PFSK-1 (cell line): ENCODE measurements around the gene ELL.
A peak's percentile ranks its signal among the peaks of the same experiment; 100 is the strongest.

Experiments
- FOXP2 ChIP-seq: optimal IDR thresholded peaks from 2 replicates; pipeline ENCODE3; 2011; ENCODE audit warnings: borderline replicate concordance, control low read depth, inconsistent platforms; ENCODE audit not compliant: insufficient read depth; ENCODE audit errors: extremely low read length, extremely low read depth
- POLR2AphosphoS5 ChIP-seq: IDR thresholded peaks from 2 replicates; pipeline ENCODE4 v1.6.1; 2012; ENCODE audit warnings: low read depth, mild to moderate bottlenecking, control low read depth, low read length, moderate library complexity
- SIN3A ChIP-seq: IDR thresholded peaks from 2 replicates; pipeline ENCODE4 v1.6.1; 2012; ENCODE audit warnings: mild to moderate bottlenecking, low read length, moderate library complexity, borderline replicate concordance; ENCODE audit not compliant: insufficient read depth
- TAF1 ChIP-seq: IDR thresholded peaks from 2 replicates; pipeline ENCODE4 v1.6.1; 2012; ENCODE audit warnings: low read length, control low read depth, borderline replicate concordance; ENCODE audit not compliant: insufficient read depth
- TF ChIP-seq, protein P1 (sequence below), 2 experiments: IDR thresholded peaks; 2 replicates each; pipeline versions ENCODE4 v1.6.1 to v1.8.0; 2011 to 2012; ENCODE audit warnings: low read depth in 2 of 2, low read length in 2 of 2, control low read depth in 1 of 2, inconsistent platforms in 1 of 2, mild to moderate bottlenecking in 1 of 2, moderate library complexity in 1 of 2; ENCODE audit not compliant: insufficient read depth in 1 of 2

Gene ELL

DNA sequence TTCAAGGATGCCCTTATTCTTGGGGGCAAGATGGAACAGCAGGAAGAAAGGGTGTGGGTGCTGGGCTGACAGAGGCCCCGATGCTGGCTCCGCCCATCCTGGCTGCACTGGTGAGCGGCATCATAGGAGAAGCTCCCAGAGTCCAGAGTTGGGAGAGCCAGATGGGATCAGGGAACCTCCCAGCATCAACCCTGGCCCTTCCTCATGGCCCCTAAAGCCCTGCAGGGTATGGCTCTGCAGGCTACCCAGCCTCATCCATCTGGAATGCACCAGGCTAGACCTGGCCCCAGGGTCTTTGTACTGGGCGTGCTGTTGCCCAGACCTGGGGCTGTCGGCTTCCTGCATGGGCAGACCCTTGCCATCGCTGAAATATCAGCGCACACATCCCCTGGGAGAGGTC lies 7.9 kb upstream of the ELL start:
- TF ChIP-seq FOXP2 (no peak), TAF1 (no peak), SIN3A (no peak), POLR2AphosphoS5 (no peak)
- TF ChIP-seq, protein P1, sequence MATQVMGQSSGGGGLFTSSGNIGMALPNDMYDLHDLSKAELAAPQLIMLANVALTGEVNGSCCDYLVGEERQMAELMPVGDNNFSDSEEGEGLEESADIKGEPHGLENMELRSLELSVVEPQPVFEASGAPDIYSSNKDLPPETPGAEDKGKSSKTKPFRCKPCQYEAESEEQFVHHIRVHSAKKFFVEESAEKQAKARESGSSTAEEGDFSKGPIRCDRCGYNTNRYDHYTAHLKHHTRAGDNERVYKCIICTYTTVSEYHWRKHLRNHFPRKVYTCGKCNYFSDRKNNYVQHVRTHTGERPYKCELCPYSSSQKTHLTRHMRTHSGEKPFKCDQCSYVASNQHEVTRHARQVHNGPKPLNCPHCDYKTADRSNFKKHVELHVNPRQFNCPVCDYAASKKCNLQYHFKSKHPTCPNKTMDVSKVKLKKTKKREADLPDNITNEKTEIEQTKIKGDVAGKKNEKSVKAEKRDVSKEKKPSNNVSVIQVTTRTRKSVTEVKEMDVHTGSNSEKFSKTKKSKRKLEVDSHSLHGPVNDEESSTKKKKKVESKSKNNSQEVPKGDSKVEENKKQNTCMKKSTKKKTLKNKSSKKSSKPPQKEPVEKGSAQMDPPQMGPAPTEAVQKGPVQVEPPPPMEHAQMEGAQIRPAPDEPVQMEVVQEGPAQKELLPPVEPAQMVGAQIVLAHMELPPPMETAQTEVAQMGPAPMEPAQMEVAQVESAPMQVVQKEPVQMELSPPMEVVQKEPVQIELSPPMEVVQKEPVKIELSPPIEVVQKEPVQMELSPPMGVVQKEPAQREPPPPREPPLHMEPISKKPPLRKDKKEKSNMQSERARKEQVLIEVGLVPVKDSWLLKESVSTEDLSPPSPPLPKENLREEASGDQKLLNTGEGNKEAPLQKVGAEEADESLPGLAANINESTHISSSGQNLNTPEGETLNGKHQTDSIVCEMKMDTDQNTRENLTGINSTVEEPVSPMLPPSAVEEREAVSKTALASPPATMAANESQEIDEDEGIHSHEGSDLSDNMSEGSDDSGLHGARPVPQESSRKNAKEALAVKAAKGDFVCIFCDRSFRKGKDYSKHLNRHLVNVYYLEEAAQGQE (IDR thresholded peaks at IDR 0.05; ENCODE audit: insufficient read depth in 1 of 2, low read depth in 2 of 2, low read length in 2 of 2) = no peak

DNA sequence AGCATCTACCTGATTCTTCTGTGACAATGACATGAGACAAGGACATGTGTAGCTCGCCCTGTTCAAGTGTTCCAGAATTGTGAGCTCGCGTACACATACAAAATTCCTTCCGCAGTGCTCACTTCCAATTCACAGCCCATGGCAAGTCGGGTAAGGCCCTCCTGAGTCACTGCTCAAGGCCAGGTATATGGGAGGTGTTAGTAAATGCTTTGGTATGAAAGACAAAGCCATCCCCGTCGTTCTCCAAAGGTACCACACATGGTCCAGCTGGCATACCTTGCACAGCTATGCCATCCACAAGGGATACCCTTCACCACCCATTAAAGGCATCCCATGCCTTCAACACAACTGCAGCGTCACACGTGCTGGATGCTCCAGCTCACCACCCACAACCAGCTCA lies 4.4 kb upstream of the ELL start:
- TF ChIP-seq TAF1 (no peak), SIN3A (no peak), POLR2AphosphoS5 (no peak), FOXP2 (no peak)
- TF ChIP-seq, protein P1 (IDR thresholded peaks at IDR 0.05; ENCODE audit: insufficient read depth in 1 of 2, low read depth in 2 of 2, low read length in 2 of 2) = no peak

DNA sequence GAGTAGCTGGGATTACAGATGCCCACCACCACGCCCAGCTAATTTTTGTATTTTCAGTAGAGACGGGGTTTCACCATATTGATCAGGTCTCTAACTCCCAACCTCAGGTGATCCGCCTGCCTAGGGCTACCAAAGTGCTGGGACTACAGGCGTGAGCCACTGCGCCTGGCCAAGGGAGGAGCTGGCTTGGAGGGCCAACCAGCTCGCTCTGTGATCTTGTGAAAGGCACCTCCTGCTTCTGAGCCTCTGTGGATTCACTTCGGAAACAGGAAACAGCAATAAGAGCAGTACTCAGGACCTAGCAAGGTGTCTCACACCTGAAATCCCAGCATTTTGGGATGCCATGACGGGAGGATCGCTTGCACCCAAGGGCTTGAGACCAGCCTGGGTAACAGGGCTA lies 2.0 kb upstream of the ELL start:
- TF ChIP-seq FOXP2 = no peak
- no peak for TF ChIP-seq TAF1
- TF ChIP-seq, protein P1 (IDR thresholded peaks at IDR 0.05; ENCODE audit: insufficient read depth in 1 of 2, low read depth in 2 of 2, low read length in 2 of 2) = no peak
- no peak for TF ChIP-seq SIN3A
- TF ChIP-seq POLR2AphosphoS5 = no peak

DNA sequence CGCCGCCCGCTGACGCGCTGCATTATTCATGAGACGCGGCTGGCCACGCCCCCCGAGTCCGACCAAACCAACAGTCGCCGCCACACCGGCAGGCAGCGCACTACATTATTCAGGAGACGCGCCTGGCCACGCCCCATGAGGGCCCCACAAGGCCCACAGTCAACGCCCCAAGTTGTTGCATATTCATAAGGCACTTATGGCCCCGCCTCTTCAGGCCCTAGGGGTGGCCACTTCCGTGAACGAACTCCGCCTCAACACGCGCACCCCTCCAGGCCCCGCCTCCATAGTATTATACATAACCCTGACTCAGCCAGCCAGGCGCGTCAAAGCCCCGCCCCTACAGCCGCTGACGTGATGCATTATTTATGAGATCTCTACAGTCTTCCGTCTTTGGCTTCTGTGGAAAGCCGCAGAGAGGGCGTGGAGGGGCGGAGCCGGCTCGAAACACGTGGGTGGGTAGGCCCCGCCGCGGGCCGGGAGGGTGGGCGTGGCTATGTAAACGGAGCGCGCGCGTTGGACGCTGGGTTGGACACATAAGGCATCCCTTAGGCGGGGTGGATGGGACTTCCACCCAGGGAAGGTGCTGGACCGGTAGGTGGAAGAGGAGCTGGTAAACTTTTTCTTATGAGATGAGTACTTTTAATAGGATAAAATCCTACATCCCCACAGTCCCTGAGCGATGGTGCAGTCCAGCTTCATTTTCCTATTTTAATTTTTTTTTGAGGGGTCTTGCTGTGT lies 423 bp upstream of the ELL start:
- TF ChIP-seq, protein P1 (IDR thresholded peaks at IDR 0.05; ENCODE audit: insufficient read depth in 1 of 2, low read depth in 2 of 2, low read length in 2 of 2) = no peak
- TF ChIP-seq FOXP2 (peak; percentile 67), SIN3A (0 out of 2 replicates have a peak, but pooled peaks have one; percentile 48), TAF1 (no peak), POLR2AphosphoS5 (peak; percentile 57; the same call in 1 of the 2 replicates)
